Measurements from ENCODE around the gene LRP1B. TPM values are rescaled to one million over a fixed set of nuclear protein-coding genes. Genes with fewer than 3 reads are reported as not detected.

The LRP1B gene
- total RNA-seq, 2 experiments from 2014 or later, result not detected

DNA sequence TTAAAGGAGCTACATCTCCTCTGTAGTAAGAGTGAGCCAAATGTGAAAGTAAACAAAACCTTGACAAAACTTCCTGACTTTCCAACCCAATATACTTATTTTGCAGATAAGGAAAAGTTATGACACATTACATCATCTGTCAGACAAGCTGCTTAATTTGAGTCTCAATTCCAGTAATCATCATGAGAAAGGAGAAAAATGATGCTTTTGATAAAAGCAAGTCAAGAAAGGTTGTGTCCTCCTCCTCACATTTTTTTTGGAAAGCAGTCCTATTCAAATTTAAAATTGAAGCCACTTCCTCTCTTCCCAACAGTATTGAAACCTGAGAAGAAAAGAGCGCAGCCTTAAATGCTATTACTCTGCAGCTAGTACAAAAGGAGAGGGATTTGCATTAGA lies 519.6 kb downstream of the LRP1B start:
- POLR2A ChIA-PET, result no interaction called here
- CTCF ChIA-PET, result no interaction called here

DNA sequence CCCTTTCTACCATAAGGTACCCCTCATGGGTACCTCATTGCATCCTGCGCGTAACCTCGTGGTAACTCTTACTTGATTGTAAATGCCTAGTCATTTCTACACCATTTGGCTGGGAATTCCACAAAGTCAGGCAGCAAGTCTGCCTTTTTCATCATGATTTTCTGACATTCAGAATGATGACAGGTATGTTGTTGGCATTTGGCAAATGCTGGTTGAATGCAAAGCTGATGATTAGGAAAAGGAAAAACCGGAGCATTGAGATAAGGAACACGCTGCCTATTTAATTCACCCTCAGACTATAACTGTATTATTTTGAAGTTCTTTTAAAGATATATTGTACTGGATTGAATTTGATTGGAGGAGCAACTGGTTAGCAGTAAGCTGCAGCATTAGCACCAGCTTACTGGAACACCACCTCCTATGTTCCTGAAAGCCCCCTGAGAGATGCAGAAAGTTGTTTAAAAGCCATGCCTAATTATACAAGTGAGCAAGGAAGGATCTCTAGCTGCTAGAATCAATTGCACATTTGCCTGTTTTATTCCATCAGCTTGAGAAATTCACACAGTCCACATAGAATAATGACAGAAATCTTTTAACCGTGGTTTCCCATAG lies 520.1 kb downstream of the LRP1B start:
- POLR2A ChIA-PET, result no interaction called here

DNA sequence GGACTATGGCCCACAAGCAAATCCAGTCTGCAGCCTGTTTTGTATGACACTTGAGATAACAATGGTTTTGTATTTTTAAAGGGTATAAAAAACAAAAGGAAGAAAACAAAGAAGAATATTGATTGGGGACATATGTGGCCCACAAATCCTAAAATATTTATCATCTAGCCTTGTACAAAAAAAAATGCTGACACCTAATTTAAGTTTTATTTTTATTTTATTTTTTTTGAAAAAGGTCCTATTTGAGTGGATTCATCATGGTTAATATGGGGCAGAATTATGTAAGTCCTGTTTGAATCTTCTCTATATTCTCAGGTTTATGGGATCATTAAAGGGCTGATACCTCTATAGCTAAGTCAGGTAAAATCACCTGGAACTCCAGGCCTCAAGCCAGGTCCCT lies 525.7 kb downstream of the LRP1B start:
- ChIA-PET POLR2A (no interaction called here), CTCF (no interaction called here)

More for the DNA sequence above, 520.1 kb downstream of the LRP1B start:
- CTCF ChIA-PET, result no interaction called here

DNA sequence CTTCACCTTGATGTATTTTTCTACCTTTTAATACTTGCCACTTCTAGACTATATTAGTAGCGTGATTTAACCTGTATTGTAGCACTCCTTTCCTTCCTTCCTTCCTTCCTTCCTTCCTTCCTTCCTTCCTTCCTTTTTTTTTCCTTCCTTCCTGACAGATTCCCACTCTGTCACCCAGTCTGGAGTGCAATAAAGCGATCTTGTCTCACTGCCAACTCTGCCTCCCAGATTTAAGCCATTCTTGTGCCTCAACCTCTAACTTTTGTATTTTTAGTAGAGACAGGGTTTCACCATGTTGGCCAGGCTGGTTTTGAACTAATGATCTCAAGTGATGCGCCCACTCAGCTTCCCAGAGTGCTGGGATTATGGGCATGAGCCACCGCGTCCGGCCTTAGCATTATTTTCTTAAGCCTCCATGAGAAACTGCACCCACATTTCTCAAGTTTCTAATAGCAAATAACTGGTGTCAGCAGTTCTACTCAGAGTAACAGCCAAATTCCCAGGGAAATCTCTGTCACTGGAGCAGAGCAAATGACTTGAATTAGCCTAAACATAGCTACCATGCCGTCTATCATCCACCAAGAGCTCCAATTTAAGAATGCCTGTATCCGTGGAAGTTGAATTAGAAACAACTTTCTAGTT lies 529.2 kb downstream of the LRP1B start:
- ChIA-PET POLR2A (no interaction called here), CTCF (no interaction called here)

DNA sequence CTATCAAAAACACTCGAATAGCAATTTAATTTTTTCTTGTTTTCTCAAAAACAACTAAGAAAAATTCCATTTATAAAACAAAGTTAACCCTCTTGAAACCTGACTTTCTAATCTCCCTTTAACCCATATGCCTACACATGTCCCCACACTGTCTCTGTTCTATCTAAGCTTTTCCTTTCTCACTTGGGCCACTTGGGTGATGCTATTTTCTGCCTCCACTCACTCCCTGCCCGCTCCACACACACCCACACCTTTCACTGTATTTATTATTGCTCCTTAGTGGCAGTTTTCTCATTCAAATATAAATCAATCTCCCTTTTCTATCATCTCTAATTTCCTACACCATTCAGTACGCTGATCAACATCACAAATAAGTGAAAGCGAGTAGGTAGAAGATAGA lies 531.1 kb downstream of the LRP1B start:
- ChIA-PET CTCF (interaction anchor here (0.6 kb wide), 1 partner anchor 153 kb away, joined by 3 read pairs; no protein-coding TSS in a partner anchor), POLR2A (no interaction called here)

DNA sequence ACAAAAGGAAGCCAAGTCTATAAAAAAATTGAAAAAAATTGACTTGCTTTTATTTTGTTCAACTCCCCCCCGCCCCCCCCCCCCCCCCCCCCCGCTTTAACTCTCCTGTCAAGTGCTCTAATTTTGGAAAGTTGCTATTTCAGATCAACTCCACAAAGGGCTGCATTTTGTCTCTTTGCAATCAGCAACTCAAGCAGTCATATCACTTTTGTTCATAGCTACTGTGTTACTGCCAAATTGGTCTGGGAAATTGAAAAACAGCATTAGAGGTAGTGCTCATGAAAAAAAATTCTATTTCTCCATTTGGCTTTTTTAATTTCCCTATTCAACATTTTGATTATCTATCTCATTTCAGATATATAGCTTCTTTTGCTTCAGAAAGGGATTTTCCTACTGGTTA lies 531.8 kb downstream of the LRP1B start:
- CTCF ChIA-PET, result no interaction called here
- POLR2A ChIA-PET, result no interaction called here

DNA sequence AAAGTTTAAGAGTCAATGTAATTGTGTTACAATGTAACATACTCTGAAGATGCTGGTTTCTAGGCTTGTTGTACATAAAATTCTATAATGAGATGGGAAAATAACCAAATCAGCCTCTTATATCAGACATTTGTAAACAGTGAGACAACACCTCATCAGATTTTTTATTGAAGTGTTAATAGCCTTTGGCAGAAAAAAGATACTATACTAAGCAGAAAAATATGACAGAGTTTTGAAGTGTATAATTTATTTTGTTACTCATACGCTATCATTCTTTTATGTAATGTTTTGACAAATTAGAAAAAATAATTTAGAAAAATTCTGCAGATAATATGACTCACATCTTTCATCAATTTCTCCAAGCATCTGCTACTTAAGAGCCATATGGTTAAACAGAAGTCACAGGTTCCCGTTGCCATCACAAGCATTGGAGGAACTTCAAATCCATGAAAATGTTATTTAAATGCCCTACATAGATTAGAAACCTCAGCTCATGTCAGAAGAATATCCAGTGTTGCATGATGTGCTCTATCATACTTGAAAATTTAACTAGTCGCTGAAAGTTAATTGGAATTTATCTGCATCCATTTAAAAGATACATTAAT lies 535.4 kb downstream of the LRP1B start:
- CTCF ChIA-PET, result no interaction called here
- POLR2A ChIA-PET, result no interaction called here

DNA sequence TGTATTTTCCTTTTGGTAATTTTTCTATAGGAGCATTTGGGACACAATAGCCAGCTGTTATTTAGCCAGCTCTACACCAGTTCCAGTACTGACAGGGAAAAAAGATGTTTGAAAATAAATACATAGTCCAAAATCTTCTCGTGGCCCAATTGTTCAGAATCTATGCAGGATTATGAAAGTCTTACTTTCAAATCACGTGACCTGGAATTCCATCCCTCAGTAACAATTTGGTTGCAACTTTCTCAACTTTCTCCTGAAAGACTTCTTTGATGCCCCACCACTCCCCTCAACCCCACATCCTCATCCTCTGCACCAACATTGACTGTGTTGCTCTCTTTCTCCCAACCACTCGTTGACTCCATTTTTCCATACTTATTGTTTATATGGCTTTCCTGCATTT lies 539.0 kb downstream of the LRP1B start:
- ChIA-PET POLR2A (no interaction called here), CTCF (no interaction called here)

DNA sequence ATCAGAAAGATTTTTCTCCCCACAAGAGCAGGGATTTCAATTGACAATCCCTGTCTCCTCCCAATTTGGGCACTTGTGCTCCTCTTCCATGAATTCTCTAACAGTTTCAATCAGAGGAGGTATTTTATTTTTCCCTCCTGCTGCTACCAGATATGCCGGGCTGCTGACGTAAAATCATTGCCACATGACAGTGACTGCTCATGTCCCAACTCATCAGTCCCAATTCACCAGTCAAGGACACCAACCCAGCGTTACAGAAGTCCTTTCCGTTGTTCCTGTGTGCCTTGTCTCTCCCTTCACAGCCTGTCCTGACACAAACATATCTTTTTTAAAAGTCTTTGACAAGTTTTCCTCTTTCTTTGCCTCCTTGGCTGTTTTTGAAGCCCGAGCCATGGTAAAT lies 540.2 kb downstream of the LRP1B start:
- ChIA-PET CTCF (no interaction called here), POLR2A (no interaction called here)

DNA sequence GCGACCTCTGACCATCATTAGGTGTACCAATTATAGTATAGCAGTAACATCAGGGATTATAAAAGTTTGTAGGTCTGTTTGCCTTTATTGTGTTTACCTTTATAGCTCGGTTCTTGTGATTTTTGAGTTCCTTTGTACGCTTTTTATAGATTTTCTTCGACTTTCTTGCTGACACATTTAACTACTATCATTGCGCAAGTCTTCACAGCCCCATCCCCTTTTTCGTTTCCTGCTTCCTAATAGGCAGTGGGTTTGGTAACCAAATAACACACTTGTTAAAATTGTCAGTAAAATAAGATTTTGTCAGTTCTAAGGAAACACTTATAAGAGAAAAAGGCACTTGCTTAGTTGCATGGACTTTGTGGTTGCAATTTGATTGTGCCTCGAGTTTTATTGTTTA lies 541.5 kb downstream of the LRP1B start:
- POLR2A ChIA-PET, result no interaction called here
- CTCF ChIA-PET, result no interaction called here

DNA sequence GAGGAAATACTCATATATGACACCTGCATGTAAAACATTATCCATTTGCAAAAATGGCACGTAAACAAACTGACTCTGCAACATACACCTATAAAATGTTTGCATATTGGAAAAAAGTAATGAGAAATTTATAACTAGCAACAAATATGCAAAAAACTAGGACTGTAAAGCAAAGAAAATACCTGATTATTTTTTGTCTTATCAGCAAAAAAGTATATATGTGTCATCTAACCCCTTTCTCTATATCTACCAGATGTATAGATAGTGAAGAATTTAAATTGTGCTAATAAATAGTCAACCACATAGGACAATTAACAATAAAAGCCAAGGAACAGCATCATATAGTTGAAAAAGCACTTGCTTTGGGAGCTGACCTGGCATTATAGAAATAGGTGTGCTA lies 543.8 kb downstream of the LRP1B start:
- POLR2A ChIA-PET, result no interaction called here
- CTCF ChIA-PET, result no interaction called here

DNA sequence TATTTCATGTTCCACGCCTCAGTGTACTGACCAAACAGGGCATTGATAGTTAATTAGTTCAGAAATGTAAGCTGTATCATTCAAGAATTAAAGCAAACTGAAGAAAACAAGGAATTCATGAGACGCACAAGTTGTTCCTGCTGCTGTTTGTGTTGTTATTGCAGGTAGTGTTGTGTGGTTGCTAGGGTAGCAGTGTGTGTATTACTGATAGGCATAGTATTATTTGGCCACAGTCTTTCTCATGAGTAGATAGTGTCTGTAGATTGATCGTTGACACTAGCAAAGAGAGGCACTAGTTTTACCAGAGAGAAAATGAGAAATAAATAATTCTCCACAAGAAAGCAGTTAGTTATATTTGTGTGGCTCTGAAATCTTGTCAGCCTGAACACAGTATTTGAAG lies 548.6 kb downstream of the LRP1B start:
- ChIA-PET POLR2A (no interaction called here), CTCF (no interaction called here)

DNA sequence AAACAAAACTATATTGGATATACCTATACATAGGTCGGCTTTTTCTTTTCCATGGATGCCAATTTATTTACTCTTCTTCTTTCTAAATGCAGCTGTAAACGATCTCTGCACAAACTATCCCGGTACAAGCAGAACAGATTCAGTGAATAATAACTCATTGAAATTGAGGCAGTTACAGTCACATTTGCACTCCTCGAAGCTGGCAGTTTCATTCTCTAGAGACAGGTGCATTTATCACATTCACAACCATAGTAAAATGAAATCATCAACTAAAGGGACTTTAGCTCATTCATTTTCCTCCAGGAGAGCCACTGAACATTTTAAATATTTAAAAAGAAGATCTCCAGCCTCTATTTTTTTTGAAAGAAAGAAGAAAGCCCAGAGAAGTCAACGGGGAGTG lies 551.7 kb downstream of the LRP1B start:
- ChIA-PET POLR2A (no interaction called here), CTCF (no interaction called here)

DNA sequence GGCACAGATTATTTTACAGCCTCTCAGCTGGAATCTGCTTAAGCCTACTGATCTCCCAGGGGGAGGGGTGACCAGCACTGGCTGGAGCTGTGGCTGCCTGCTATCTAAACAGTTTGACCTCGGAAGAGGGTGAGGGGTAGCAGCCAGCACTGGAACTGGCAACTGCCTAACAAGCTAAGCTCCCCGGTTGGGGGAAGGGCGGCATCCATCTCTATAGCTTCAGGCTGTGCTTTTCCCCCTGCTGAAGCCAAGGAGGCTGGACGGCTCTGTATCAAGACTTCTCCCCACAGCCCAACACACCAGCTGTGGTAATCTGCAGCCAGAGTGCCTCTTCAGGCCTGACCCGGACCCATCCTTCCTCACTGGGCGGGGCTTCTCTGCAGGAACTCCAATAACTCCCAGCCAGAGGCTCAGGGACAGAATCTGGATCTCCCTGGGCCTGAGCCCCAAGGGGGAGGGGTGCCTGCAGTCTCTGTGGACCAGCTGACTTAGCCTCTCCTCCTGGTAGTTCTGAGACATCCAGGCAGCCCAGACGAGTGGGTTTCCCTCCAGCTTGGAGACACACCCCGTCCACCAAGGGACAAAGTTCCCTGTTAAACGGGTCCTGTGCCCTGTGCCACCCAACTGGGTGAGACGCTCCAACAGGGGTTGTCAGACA lies 560.2 kb downstream of the LRP1B start:
- ChIA-PET CTCF (no interaction called here), POLR2A (no interaction called here)

DNA sequence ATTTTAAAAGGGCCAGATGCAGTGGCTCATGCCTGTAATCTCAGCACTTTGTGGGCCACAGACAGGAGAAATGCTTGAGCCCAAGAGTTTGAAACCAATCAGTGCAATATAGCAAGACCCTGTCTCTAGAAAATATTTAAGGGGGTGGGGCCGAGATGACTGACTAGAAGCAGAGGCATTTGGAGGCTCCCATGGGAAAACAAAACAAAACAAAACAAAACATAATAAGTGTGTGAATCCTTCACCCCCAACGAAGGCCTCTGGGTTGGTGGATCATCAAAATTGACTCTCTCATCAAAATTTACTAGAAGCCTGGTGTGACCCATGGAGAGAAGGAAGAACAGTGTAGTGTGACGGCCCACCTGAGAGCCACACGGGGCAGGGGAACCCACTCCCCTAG lies 560.9 kb downstream of the LRP1B start:
- ChIA-PET CTCF (no interaction called here), POLR2A (no interaction called here)

DNA sequence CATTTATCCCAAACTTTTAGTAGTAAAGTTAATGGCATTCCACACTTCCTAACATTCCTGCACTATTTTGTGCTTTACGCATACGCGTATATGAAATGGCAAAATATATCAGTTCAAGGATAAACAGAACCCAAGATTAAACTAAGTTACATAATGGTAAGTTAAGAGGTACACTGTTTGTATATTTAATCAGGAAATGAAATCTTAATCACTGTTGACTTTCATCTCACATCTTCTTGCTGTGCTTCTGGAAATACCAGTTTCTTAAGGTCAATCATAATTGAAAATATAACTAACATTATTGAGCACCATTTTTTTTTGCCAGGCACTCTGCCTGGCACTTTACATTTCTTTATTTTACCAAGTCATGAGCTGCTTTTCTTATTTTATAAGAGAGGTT lies 565.2 kb downstream of the LRP1B start:
- CTCF ChIA-PET, result no interaction called here
- POLR2A ChIA-PET, result no interaction called here

DNA sequence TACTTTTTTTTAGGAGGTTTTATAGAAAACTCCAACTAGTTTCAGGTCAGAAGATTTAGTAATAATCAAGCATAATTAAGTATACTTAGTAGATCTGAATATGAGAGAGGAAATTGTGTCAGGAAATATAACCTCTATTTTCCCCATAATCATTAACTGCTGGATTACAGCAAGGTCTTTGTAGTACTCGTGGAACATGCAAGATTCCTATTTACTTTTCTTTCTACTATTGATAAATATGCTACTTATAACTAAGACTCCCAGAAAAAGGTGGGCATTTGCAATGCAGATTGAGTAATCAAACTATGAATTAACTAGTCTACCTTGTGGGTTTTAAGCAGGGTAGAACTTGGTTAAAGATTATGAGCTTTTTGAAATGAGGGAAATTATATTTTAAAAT lies 570.1 kb downstream of the LRP1B start:
- ChIA-PET POLR2A (no interaction called here), CTCF (no interaction called here)

DNA sequence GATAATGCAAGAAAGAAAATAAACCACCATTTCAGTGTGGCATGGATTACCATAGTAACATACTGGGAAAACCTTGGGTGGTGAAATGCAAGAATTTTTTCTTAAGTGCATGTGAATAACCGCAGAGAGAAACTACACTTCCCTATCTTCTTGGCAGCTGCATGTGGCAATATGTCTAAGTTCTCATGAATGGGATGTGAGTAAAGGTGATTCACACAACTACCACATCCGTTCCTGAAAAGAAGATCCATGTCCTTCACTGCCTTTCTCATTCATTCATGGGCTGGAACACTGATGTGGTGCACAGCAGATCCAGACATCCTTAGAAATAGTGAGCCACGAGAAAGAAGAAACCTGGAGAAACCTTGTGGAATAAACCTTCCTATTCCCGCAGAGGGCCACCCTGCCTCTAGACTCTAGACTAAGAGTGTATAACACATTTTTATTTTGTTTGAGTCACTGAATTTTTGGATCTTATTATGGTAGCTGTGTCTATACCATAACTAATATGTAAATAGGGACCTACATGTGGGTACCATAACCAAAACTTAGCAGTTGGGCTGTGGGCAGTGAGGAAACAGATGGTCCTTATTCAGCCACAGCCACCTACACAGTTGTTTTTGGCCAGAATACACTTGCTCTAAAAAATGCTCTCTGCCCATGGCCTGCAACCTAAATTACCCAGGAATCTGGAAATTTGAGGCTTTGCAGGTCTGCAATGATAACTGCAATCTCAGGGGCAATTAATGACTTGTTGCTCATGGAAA lies 573.3 kb downstream of the LRP1B start:
- CTCF ChIA-PET, result no interaction called here

DNA sequence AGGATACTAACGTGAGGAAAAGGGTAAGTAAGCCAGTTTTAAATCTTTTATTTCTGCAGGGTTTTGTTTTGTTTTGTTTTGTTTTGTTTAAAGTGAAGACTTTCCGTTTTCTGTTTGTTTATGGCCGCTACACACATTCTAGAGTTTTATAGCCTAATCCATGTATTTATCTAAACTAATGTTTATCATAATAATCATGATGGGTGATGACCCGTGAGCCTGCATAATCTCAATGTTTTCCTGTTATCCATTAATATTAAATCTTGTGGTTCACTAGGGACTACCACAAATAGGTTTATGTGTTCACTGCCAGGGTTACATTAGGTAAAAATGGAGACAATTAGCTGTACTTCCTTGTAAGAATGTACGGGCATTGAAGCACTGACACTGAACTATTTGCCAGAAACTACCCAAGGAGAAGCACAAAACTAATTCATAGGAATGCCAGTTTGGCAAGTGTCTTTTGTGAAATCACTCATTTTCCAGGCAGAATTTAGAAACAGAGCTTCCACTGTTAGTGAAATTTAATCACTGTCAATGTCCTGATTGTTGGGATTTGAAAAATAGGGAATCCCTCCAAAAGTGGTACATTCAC lies 574.8 kb downstream of the LRP1B start:
- ChIA-PET CTCF (no interaction called here), POLR2A (no interaction called here)

More for the DNA sequence above, 573.3 kb downstream of the LRP1B start:
- POLR2A ChIA-PET, result no interaction called here

DNA sequence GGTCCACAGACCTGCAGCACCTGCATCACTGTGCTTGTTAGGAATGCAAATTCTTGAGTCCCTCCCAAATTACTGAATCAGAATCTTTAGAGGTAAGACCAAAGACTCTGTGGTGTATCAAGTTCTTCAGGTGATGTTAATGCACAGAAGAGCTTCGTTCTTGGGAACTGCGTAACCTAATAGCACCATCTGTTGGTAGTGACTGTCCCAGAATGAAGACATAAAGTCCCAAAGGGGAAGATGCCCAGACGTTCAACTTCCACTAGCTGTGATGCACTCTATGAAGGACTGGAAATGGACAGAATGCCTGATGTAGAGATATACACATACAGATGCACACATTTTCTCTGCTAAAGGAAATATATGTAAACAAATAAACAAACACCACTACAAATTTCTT lies 576.0 kb downstream of the LRP1B start:
- ChIA-PET POLR2A (no interaction called here), CTCF (no interaction called here)
